Kidney (tissue), 14 donors: ENCODE results near the gene PSMD11. TPM values are rescaled to one million over a fixed set of nuclear protein-coding genes. Genes with fewer than 3 reads are reported as not detected.

Source experiments
- DNase-seq, 5 donors: peaks; one replicate each; pipeline ENCODE4 v3.0.0-alpha.2; 2013 to 2020
- FAIRE-seq: peaks from 2 replicates; lab custom pipeline; 2012; peaks lifted over from hg19 to GRCh38; lab: Jason Lieb, UNC
- H3K27ac ChIP-seq, 2 donors: one replicate each; pipeline ENCODE4 v1.7.0; 2013; ENCODE audit warnings: low read depth in 2 of 2, low read length in 2 of 2, inconsistent platforms in 1 of 2
- H3K27me3 ChIP-seq: one replicate; pipeline ENCODE4 v1.7.1; 2013; ENCODE audit warnings: low read length, inconsistent platforms; ENCODE audit not compliant: control insufficient read depth, insufficient read depth
- H3K36me3 ChIP-seq, 3 donors: one replicate each; pipeline versions ENCODE4 v1.7.0 to v1.7.1; 2013; ENCODE audit warnings: low read length in 3 of 3, control low read depth in 1 of 3, inconsistent platforms in 1 of 3; ENCODE audit not compliant: insufficient read depth in 3 of 3, control insufficient read depth in 2 of 3
- H3K4me1 ChIP-seq, 3 donors: one replicate each; pipeline versions ENCODE4 v1.7.0 to v1.7.1; 2013; ENCODE audit warnings: low read length in 3 of 3, inconsistent platforms in 1 of 3, low read depth in 1 of 3; ENCODE audit not compliant: control insufficient read depth in 2 of 3, insufficient read depth in 2 of 3
- H3K4me3 ChIP-seq, 3 donors: one replicate each; pipeline versions ENCODE4 v1.7.0 to v1.8.1; 2013; ENCODE audit warnings: low read length in 3 of 3, control low read depth in 1 of 3, inconsistent platforms in 1 of 3
- H3K9ac ChIP-seq, 3 donors: one replicate each; pipeline versions ENCODE4 v1.7.0 to v1.7.1; 2013; ENCODE audit warnings: low read length in 3 of 3, control low read depth in 1 of 3, inconsistent platforms in 1 of 3
- H3K9me3 ChIP-seq, 3 donors: one replicate each; pipeline versions ENCODE4 v1.7.0 to v1.7.1; 2013; ENCODE audit warnings: low read length in 3 of 3, control low read depth in 1 of 3, inconsistent platforms in 1 of 3; ENCODE audit not compliant: control insufficient read depth in 2 of 3, insufficient read depth in 1 of 3
- CTCF ChIP-seq: IDR thresholded peaks from 3 replicates; pipeline ENCODE4 v1.5.1; 2012; ENCODE audit warnings: mild to moderate bottlenecking, moderate library complexity, borderline replicate concordance; ENCODE audit not compliant: insufficient read depth; ENCODE audit errors: extremely low read depth
- intact Hi-C: fragments of 100-400 bp; cut with DNase I; formaldehyde crosslinking; loops from one replicate; pipeline ENCODE4 v1.11.1; 2022
- polyA plus RNA-seq: library from polyadenylated mRNA; stranded (reverse); fragments of 350-450 nt; fragmentation: Illumina TruSeq; extraction: RNeasy Lipid Tissue Mini Kit (QIAGEN cat#74804); gene quantifications from one replicate; pipeline ENCODE4 v1.2.3, GENCODE V29; 2014; ENCODE audit warnings: low read depth, low replicate concordance; ENCODE audit not compliant: insufficient read depth
- total RNA-seq: library from RNA; stranded (reverse); fragmentation: NEBNext Ultra II Directional; extraction: Animal tissue kit (Norgen Biotek cat#: 25700); gene quantifications from one replicate; pipeline ENCODE4 v1.2.1, GENCODE V29; 2021
- donor health status: control.
- donor health status: control.
- donor health status: control.
- donor health status: control.
- donor health status: control.
- donor health status: DM: yes; HTN: yes; CAD: no.
- donor health status: Normal renal cell carcinoma (clear cell type).

PSMD11 gene
- total and polyA plus RNA-seq, 2 donors from 2014 or later: 65.1 to 67.5 TPM

GRCh38 chr17:32527146-32527545, 82.8 kb downstream of the PSMD11 start:
- no peaks in the 10 kb centered on the region for H3K27me3 ChIP-seq
- no peak overlapping the region for H3K9ac ChIP-seq
- intact Hi-C loops: no loop called here
- no peaks in the 10 kb centered on the region for H3K4me1 ChIP-seq
- DNase-seq (no peak), FAIRE-seq (no peak)
- H3K9me3 ChIP-seq: no peaks in the 10 kb centered on the region
- no peak overlapping the region for H3K4me3 ChIP-seq
- no peak overlapping the region for H3K27ac ChIP-seq
- no peak for TF ChIP-seq CTCF
- H3K36me3 ChIP-seq: no peaks in the 10 kb centered on the region

GRCh38 chr17:32528825-32529224, 84.5 kb downstream of the PSMD11 start:
- no peak overlapping the region for H3K9ac ChIP-seq
- no peak overlapping the region for H3K4me3 ChIP-seq
- no peaks in the 10 kb centered on the region for H3K27me3 ChIP-seq
- FAIRE-seq (no peak), DNase-seq (no peak)
- H3K4me1 ChIP-seq: no peaks in the 10 kb centered on the region
- no peaks in the 10 kb centered on the region for H3K36me3 ChIP-seq
- intact Hi-C loops: no loop called here
- H3K9me3 ChIP-seq: no peaks in the 10 kb centered on the region
- TF ChIP-seq CTCF: no peak
- H3K27ac ChIP-seq: no peak overlapping the region

GRCh38 chr17:32529604-32530003, 85.3 kb downstream of the PSMD11 start:
- no peaks in the 10 kb centered on the region for H3K9me3 ChIP-seq
- intact Hi-C loops: no loop called here
- H3K36me3 ChIP-seq: no peaks in the 10 kb centered on the region
- FAIRE-seq: no peak
- H3K4me1 ChIP-seq: no peaks in the 10 kb centered on the region
- no peaks in the 10 kb centered on the region for H3K27me3 ChIP-seq
- no peak for DNase-seq
- H3K4me3 ChIP-seq: no peak overlapping the region
- no peak for TF ChIP-seq CTCF
- H3K9ac ChIP-seq: no peak overlapping the region
- no peak overlapping the region for H3K27ac ChIP-seq

Other genes starting within 250 kb of the PSMD11 start
- 0.13 TPM for gene RHBDL3, start 178.7 kb upstream of the PSMD11 start, total RNA-seq
- gene RHBDL3, start 178.7 kb upstream of the PSMD11 start, polyA plus RNA-seq: 0.11 TPM
- 19.4 TPM for gene C17orf75, start 102.3 kb upstream of the PSMD11 start, total RNA-seq
- gene C17orf75, start 102.3 kb upstream of the PSMD11 start, polyA plus RNA-seq: 31.6 TPM
- gene ZNF207, start 94.4 kb upstream of the PSMD11 start, total RNA-seq: 150 TPM
- gene ZNF207, start 94.4 kb upstream of the PSMD11 start, polyA plus RNA-seq: 54.3 TPM
- 1.5 TPM for gene CDK5R1, start 42.5 kb downstream of the PSMD11 start, total RNA-seq
- gene CDK5R1, start 42.5 kb downstream of the PSMD11 start, polyA plus RNA-seq: 0.67 TPM